ENCODE measurements around the gene NHLRC1.

Gene NHLRC1

DNA sequence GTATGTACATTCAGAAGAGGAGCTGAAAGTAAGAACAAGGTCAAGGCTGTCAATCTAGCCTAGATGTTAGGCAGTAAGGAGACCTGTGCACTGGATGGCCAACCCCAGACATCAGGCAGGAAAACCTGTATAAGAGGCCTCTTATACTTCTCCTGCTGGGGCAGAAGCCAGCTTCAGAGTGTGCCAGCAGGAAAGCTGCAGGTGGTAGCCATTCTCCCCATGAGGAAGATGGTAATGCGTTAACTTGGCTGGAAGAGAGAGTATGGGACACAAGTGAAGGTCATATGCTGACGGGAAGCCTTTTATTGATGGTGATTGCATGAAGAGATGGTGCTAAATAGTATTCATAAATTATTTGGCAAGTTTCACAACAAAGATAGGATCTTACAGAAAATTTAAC lies 20.6 kb downstream of the NHLRC1 start:
- WGBS (ENCODE audit: extremely low coverage, insufficient coverage, low lambda C conversion rate), result no CpG with 5 or more reads among the region's 2 CpGs
- no peak overlapping the region for H2BK5ac ChIP-seq (ENCODE audit: low read length)
- no peaks in the 10 kb centered on the region for H3K79me2 ChIP-seq (ENCODE audit: control insufficient read depth, insufficient read depth, low read length)
- H2AK5ac ChIP-seq (ENCODE audit: low read length), result no peak overlapping the region
- no peak overlapping the region for H3K23ac ChIP-seq (ENCODE audit: low read length)
- no peak overlapping the region for H3K56ac ChIP-seq (ENCODE audit: low read length)
- H3K4me2 ChIP-seq (ENCODE audit: low read length), result no peak overlapping the region
- no peaks in the 10 kb centered on the region for H3K36me3 ChIP-seq (ENCODE audit: control insufficient read depth, insufficient read depth, low read length)
- H2BK15ac ChIP-seq (replicated peaks; ENCODE audit: low read depth), result no peak overlapping the region
- no peak overlapping the region for H2BK120ac ChIP-seq (ENCODE audit: low read depth, low read length)
- no peaks in the 10 kb centered on the region for H3K79me1 ChIP-seq (ENCODE audit: low read length)
- H3K9ac ChIP-seq (ENCODE audit: low read length), result no peak overlapping the region
- H4K8ac ChIP-seq (ENCODE audit: low read depth, low read length), result no peak overlapping the region
- no peak overlapping the region for H3K18ac ChIP-seq (ENCODE audit: low read length)
- no peak for DNase-seq
- H4K5ac ChIP-seq (ENCODE audit: low read length), result no peak overlapping the region
- no peak overlapping the region for H3K27ac ChIP-seq (ENCODE audit: low read depth, low read length)
- no peaks in the 10 kb centered on the region for H3K27me3 ChIP-seq (ENCODE audit: insufficient read depth, low read length, poor library complexity)
- no peak overlapping the region for H3K4me3 ChIP-seq (ENCODE audit: low read length)
- no peaks in the 10 kb centered on the region for H3K4me1 ChIP-seq (ENCODE audit: control insufficient read depth, low read depth, low read length)
- H3K4ac ChIP-seq (ENCODE audit: low read depth, low read length), result no peak overlapping the region

DNA sequence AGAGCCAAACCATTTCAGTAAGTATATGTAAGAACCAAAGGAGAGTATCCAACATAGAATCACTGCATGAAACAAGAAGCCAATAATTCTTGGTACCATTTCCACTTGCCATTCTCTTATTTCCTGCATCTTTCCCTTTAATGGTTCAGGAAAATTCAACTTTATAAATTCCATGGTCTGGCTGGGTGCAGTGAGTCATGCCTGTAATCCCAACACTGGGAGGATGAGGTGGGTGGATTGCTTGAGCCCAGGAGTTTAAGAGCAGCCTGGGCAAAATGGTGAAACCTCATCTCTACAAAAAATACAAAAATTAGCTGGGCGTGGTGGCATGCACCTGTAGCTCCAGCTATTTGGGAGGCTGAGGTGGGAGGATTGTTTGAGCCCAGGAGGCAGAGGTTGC lies 21.2 kb downstream of the NHLRC1 start:
- no peak overlapping the region for H4K8ac ChIP-seq (ENCODE audit: low read depth, low read length)
- H3K27me3 ChIP-seq (ENCODE audit: insufficient read depth, low read length, poor library complexity), result no peaks in the 10 kb centered on the region
- no peak overlapping the region for H4K5ac ChIP-seq (ENCODE audit: low read length)
- H3K9ac ChIP-seq (ENCODE audit: low read length), result no peak overlapping the region
- H2BK15ac ChIP-seq (replicated peaks; ENCODE audit: low read depth), result no peak overlapping the region
- no peak overlapping the region for H2AK5ac ChIP-seq (ENCODE audit: low read length)
- no peak overlapping the region for H3K4me3 ChIP-seq (ENCODE audit: low read length)
- no peaks in the 10 kb centered on the region for H3K4me1 ChIP-seq (ENCODE audit: control insufficient read depth, low read depth, low read length)
- no peak overlapping the region for H3K27ac ChIP-seq (ENCODE audit: low read depth, low read length)
- no peak overlapping the region for H3K4ac ChIP-seq (ENCODE audit: low read depth, low read length)
- H3K79me1 ChIP-seq (ENCODE audit: low read length), result no peaks in the 10 kb centered on the region
- H2BK120ac ChIP-seq (ENCODE audit: low read depth, low read length), result no peak overlapping the region
- no peak overlapping the region for H3K56ac ChIP-seq (ENCODE audit: low read length)
- H3K4me2 ChIP-seq (ENCODE audit: low read length), result no peak overlapping the region
- no peak overlapping the region for H2BK5ac ChIP-seq (ENCODE audit: low read length)
- H3K23ac ChIP-seq (ENCODE audit: low read length), result no peak overlapping the region
- no peak for DNase-seq
- no peak overlapping the region for H3K18ac ChIP-seq (ENCODE audit: low read length)
- no peaks in the 10 kb centered on the region for H3K36me3 ChIP-seq (ENCODE audit: control insufficient read depth, insufficient read depth, low read length)
- no peaks in the 10 kb centered on the region for H3K79me2 ChIP-seq (ENCODE audit: control insufficient read depth, insufficient read depth, low read length)
- WGBS (ENCODE audit: extremely low coverage, insufficient coverage, low lambda C conversion rate), result no CpG with 5 or more reads among the region's 1 CpG

DNA sequence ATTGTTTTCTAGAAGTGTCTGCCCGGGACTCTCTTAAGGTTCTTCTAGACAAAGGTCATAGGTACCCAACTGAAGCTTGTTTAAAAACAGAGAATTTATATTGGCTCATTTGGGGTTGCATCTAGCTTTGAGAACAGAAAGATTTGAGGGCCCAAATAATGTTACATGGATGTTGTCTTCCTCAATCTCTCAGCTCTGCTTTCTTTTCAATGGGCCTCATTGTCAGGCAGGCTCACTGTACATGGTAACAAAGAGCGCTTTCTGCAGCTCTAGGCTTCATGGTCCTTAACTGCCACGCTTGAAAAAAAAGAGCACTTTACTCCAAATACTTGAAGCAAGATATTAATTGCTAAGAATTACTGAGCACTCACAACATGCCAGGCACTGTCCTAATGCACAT lies 22.2 kb downstream of the NHLRC1 start:
- Histone ChIP-seq H2AK5ac (ENCODE audit: low read length) (no peak overlapping the region), H3K4me3 (ENCODE audit: low read length) (no peak overlapping the region), H2BK15ac (replicated peaks; ENCODE audit: low read depth) (no peak overlapping the region), H3K56ac (ENCODE audit: low read length) (no peak overlapping the region), H2BK120ac (ENCODE audit: low read depth, low read length) (no peak overlapping the region), H4K8ac (ENCODE audit: low read depth, low read length) (no peak overlapping the region), H3K18ac (ENCODE audit: low read length) (no peak overlapping the region), H3K4me1 (ENCODE audit: control insufficient read depth, low read depth, low read length) (no peaks in the 10 kb centered on the region), H3K4me2 (ENCODE audit: low read length) (no peak overlapping the region), H3K27ac (ENCODE audit: low read depth, low read length) (no peak overlapping the region), H3K79me2 (ENCODE audit: control insufficient read depth, insufficient read depth, low read length) (no peaks in the 10 kb centered on the region), H3K23ac (ENCODE audit: low read length) (no peak overlapping the region), H3K9ac (ENCODE audit: low read length) (no peak overlapping the region), H3K36me3 (ENCODE audit: control insufficient read depth, insufficient read depth, low read length) (no peaks in the 10 kb centered on the region), H3K79me1 (ENCODE audit: low read length) (no peaks in the 10 kb centered on the region), H4K5ac (ENCODE audit: low read length) (no peak overlapping the region), H2BK5ac (ENCODE audit: low read length) (no peak overlapping the region), H3K27me3 (ENCODE audit: insufficient read depth, low read length, poor library complexity) (no peaks in the 10 kb centered on the region), H3K4ac (ENCODE audit: low read depth, low read length) (no peak overlapping the region)
- no CpG with 5 or more reads among the region's 3 CpGs for WGBS (ENCODE audit: extremely low coverage, insufficient coverage, low lambda C conversion rate)
- DNase-seq, result no peak

DNA sequence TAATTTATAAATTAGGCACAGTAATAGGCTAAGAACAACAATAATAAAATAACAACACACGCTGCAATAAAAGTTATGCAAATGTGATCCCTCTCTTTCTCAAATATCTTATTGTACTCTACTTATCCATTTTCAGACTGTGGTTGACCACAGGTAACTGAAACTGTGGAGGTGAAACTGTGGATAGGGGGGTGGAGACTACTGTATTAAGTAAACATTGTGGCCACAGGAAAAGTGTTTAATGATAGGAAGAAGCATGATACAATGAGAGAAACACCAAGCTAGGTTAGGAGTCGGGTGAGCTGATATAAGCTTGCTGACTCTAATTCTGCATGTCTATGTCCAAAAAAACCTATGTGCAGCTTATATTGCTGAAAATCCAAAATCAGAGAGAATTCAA lies 23.0 kb downstream of the NHLRC1 start:
- DNase-seq, result no peak
- no peaks in the 10 kb centered on the region for H3K79me1 ChIP-seq (ENCODE audit: low read length)
- H3K9ac ChIP-seq (ENCODE audit: low read length), result no peak overlapping the region

DNA sequence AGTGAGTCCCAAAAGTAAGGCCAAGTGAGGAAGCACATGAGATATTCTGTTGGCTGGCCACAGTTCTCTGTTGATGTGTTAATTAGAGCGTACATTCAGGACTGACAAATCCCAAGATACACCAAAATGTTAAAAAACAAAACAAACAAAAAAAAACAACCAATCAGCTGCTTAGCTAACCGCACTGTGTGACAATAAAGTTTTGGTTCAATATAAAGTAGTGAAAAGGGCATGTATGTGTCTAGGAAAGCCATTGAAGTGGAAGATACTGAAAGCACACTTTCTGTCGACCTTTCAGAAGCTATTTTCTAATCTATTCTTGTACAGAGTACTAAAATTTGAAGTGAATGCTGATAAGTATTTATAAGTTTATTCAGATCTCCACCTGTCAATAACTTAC lies 26.1 kb downstream of the NHLRC1 start:
- Histone ChIP-seq H3K27me3 (ENCODE audit: insufficient read depth, low read length, poor library complexity) (no peaks in the 10 kb centered on the region), H2AK5ac (ENCODE audit: low read length) (no peak overlapping the region), H3K27ac (ENCODE audit: low read depth, low read length) (no peak overlapping the region), H3K9ac (ENCODE audit: low read length) (no peak overlapping the region), H4K8ac (ENCODE audit: low read depth, low read length) (no peak overlapping the region), H3K18ac (ENCODE audit: low read length) (no peak overlapping the region), H3K56ac (ENCODE audit: low read length) (no peak overlapping the region), H3K36me3 (ENCODE audit: control insufficient read depth, insufficient read depth, low read length) (no peaks in the 10 kb centered on the region), H3K4me3 (ENCODE audit: low read length) (no peak overlapping the region), H2BK15ac (replicated peaks; ENCODE audit: low read depth) (no peak overlapping the region), H4K5ac (ENCODE audit: low read length) (no peak overlapping the region), H3K4me1 (ENCODE audit: control insufficient read depth, low read depth, low read length) (no peaks in the 10 kb centered on the region), H2BK5ac (ENCODE audit: low read length) (no peak overlapping the region), H2BK120ac (ENCODE audit: low read depth, low read length) (no peak overlapping the region), H3K4me2 (ENCODE audit: low read length) (no peak overlapping the region), H3K79me2 (ENCODE audit: control insufficient read depth, insufficient read depth, low read length) (no peaks in the 10 kb centered on the region), H3K79me1 (ENCODE audit: low read length) (no peaks in the 10 kb centered on the region), H3K23ac (ENCODE audit: low read length) (no peak overlapping the region), H3K4ac (ENCODE audit: low read depth, low read length) (no peak overlapping the region)
- WGBS (ENCODE audit: extremely low coverage, insufficient coverage, low lambda C conversion rate), result no CpG with 5 or more reads among the region's 3 CpGs
- DNase-seq, result no peak

More for the DNA sequence above, 23.0 kb downstream of the NHLRC1 start:
- H4K8ac ChIP-seq (ENCODE audit: low read depth, low read length), result no peak overlapping the region
- no peaks in the 10 kb centered on the region for H3K4me1 ChIP-seq (ENCODE audit: control insufficient read depth, low read depth, low read length)
- no peak overlapping the region for H3K4me2 ChIP-seq (ENCODE audit: low read length)
- no peak overlapping the region for H2BK120ac ChIP-seq (ENCODE audit: low read depth, low read length)
- no CpG with 5 or more reads among the region's 2 CpGs for WGBS (ENCODE audit: extremely low coverage, insufficient coverage, low lambda C conversion rate)
- H2AK5ac ChIP-seq (ENCODE audit: low read length), result no peak overlapping the region
- no peak overlapping the region for H3K4ac ChIP-seq (ENCODE audit: low read depth, low read length)
- no peak overlapping the region for H2BK15ac ChIP-seq (replicated peaks; ENCODE audit: low read depth)
- no peak overlapping the region for H3K23ac ChIP-seq (ENCODE audit: low read length)
- H3K36me3 ChIP-seq (ENCODE audit: control insufficient read depth, insufficient read depth, low read length), result no peaks in the 10 kb centered on the region
- H3K27me3 ChIP-seq (ENCODE audit: insufficient read depth, low read length, poor library complexity), result no peaks in the 10 kb centered on the region
- H3K56ac ChIP-seq (ENCODE audit: low read length), result no peak overlapping the region
- no peak overlapping the region for H2BK5ac ChIP-seq (ENCODE audit: low read length)
- H3K27ac ChIP-seq (ENCODE audit: low read depth, low read length), result no peak overlapping the region
- H3K4me3 ChIP-seq (ENCODE audit: low read length), result no peak overlapping the region
- H3K18ac ChIP-seq (ENCODE audit: low read length), result no peak overlapping the region
- no peaks in the 10 kb centered on the region for H3K79me2 ChIP-seq (ENCODE audit: control insufficient read depth, insufficient read depth, low read length)
- no peak overlapping the region for H4K5ac ChIP-seq (ENCODE audit: low read length)

DNA sequence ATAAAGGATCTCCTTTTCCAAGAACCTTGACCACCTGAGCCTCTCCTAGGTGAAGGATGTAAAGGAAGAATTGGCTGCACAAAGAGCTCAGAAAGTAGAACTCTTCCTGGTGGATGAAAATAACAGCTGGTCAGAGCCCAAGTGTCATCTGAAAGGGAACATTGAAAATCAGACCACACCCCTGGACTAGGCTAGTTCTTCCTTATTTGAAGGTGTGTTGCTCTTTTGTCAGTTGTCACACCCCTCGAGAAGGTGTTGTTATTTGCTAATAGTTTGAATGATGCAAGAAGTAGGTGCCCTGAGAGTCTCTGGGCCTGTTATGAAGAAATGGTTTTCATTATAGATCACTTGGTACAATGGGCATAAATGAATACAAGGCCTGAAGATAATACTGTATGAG lies 31.1 kb downstream of the NHLRC1 start:
- Histone ChIP-seq H2BK15ac (replicated peaks; ENCODE audit: low read depth) (no peak overlapping the region), H3K4me1 (ENCODE audit: control insufficient read depth, low read depth, low read length) (no peaks in the 10 kb centered on the region), H2AK5ac (ENCODE audit: low read length) (no peak overlapping the region), H4K5ac (ENCODE audit: low read length) (no peak overlapping the region), H3K79me2 (ENCODE audit: control insufficient read depth, insufficient read depth, low read length) (no peaks in the 10 kb centered on the region), H3K18ac (ENCODE audit: low read length) (no peak overlapping the region), H3K9ac (ENCODE audit: low read length) (no peak overlapping the region), H4K8ac (ENCODE audit: low read depth, low read length) (no peak overlapping the region), H3K56ac (ENCODE audit: low read length) (no peak overlapping the region), H3K4me3 (ENCODE audit: low read length) (no peak overlapping the region), H3K27me3 (ENCODE audit: insufficient read depth, low read length, poor library complexity) (no peaks in the 10 kb centered on the region), H3K79me1 (ENCODE audit: low read length) (no peaks in the 10 kb centered on the region), H3K23ac (ENCODE audit: low read length) (no peak overlapping the region), H2BK5ac (ENCODE audit: low read length) (no peak overlapping the region), H3K4me2 (ENCODE audit: low read length) (no peak overlapping the region), H3K27ac (ENCODE audit: low read depth, low read length) (no peak overlapping the region), H2BK120ac (ENCODE audit: low read depth, low read length) (no peak overlapping the region), H3K36me3 (ENCODE audit: control insufficient read depth, insufficient read depth, low read length) (no peaks in the 10 kb centered on the region), H3K4ac (ENCODE audit: low read depth, low read length) (no peak overlapping the region)
- DNase-seq, result no peak
- WGBS (ENCODE audit: extremely low coverage, insufficient coverage, low lambda C conversion rate), result no CpG with 5 or more reads among the region's 1 CpG

Measured in mesendoderm (in vitro differentiated cells).